Glutamatergic neuron (in vitro differentiated cells): Measurements from ENCODE around the gene HRC. TPM values are rescaled to one million over a fixed set of nuclear protein-coding genes. Genes with fewer than 3 reads are reported as not detected.
"Not testable (repeated sequence)": the region's sequence is repeated elsewhere in the genome, so short reads cannot be mapped to it uniquely, and the experiment has no call there.

ENCODE experiments used
- DNase-seq: peaks from one replicate; pipeline ENCODE4 v3.0.0; 2022
- H3K27ac Mint-ChIP-seq: one replicate; pipeline ENCODE4 v1.8.0; 2020; ENCODE audit warnings: mild to moderate bottlenecking, mixed read lengths, inconsistent platforms; ENCODE audit not compliant: unreplicated experiment
- H3K27me3 Mint-ChIP-seq: one replicate; pipeline ENCODE4 v1.8.0; 2020; ENCODE audit warnings: mild to moderate bottlenecking, moderate library complexity, mixed read lengths, inconsistent platforms; ENCODE audit not compliant: unreplicated experiment
- H3K36me3 Mint-ChIP-seq: one replicate; pipeline ENCODE4 v1.8.0; 2020; ENCODE audit warnings: mild to moderate bottlenecking, mixed read lengths, inconsistent platforms; ENCODE audit not compliant: unreplicated experiment
- H3K4me1 Mint-ChIP-seq: one replicate; pipeline ENCODE4 v1.8.0; 2020; ENCODE audit warnings: mild to moderate bottlenecking, low read depth, mixed read lengths, inconsistent platforms; ENCODE audit not compliant: unreplicated experiment
- H3K4me3 Mint-ChIP-seq: one replicate; pipeline ENCODE4 v1.8.0; 2020; ENCODE audit warnings: mild to moderate bottlenecking, mixed read lengths, inconsistent platforms; ENCODE audit not compliant: unreplicated experiment
- H3K9me3 Mint-ChIP-seq: one replicate; pipeline ENCODE4 v1.8.0; 2020; ENCODE audit warnings: mild to moderate bottlenecking, moderate library complexity, mixed read lengths, inconsistent platforms; ENCODE audit not compliant: unreplicated experiment
- CTCF ChIP-seq: fragments of 200-600 bp; sonication (generic); IDR thresholded peaks from one replicate; pipeline ENCODE4 v1.5.0; 2021; ENCODE audit not compliant: partially characterized antibody, unreplicated experiment
- total RNA-seq: library from RNA; stranded (reverse); fragmentation: NEBNext Ultra II Directional; extraction: Animal tissue kit (Norgen Biotek cat#: 25700); gene quantifications from one replicate; pipeline ENCODE4 v1.2.1, GENCODE V29; 2021; ENCODE audit not compliant: unreplicated experiment

HRC gene
- total RNA-seq, 1 donor from 2014 or later, result 26.6 TPM

- H3K4me3 Mint-ChIP-seq, result peak overlapping the region; percentile 83
- peaks cover 20% of the 10 kb centered on the region for H3K27me3 Mint-ChIP-seq
- peak; percentile 66 for DNase-seq
- H3K36me3 Mint-ChIP-seq, result peaks cover 12% of the 10 kb centered on the region
- peaks cover 9% of the 10 kb centered on the region for H3K9me3 Mint-ChIP-seq
- H3K4me1 Mint-ChIP-seq, result peaks cover 18% of the 10 kb centered on the region
- TF ChIP-seq CTCF, result no peak
- H3K27ac Mint-ChIP-seq, result peak overlapping the region; percentile 92
Observed at GRCh38 chr19:49125025-49125731, 30.0 kb downstream of the HRC start.

DNA sequence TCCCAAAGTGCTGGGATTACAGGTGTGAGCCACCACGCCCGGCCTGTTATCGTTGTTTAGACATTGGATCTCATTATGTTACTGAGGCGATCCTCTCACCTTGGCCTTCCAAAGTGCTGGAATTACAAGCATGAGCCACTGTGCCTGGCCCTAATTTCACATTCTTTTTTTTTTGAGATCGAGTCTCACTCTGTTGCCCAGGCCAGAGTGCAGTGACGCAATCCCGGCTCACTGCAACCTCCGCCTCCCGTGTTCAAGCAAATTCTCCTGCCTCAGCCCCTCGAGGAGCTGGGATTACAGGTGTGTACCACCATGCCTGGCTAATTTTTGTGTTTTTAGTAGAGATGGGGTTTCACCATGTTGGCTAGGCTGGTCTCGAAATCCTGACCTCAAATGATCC lies 31.9 kb downstream of the HRC start:
- H3K4me3 Mint-ChIP-seq, DNase-seq, H3K27ac Mint-ChIP-seq, H3K36me3 Mint-ChIP-seq, H3K9me3 Mint-ChIP-seq: not testable (repeated sequence)
- Mint-ChIP-seq H3K27me3 (peaks cover 12% of the 10 kb centered on the region), H3K4me1 (peaks cover 15% of the 10 kb centered on the region)

GRCh38 chr19:49121841-49122240 lies 33.4 kb downstream of the HRC start:
- H3K27ac Mint-ChIP-seq, H3K4me3 Mint-ChIP-seq, H3K9me3 Mint-ChIP-seq, DNase-seq, H3K36me3 Mint-ChIP-seq: not testable (repeated sequence)
- Mint-ChIP-seq H3K4me1 (peaks cover 23% of the 10 kb centered on the region), H3K27me3 (peaks cover 18% of the 10 kb centered on the region)

DNA sequence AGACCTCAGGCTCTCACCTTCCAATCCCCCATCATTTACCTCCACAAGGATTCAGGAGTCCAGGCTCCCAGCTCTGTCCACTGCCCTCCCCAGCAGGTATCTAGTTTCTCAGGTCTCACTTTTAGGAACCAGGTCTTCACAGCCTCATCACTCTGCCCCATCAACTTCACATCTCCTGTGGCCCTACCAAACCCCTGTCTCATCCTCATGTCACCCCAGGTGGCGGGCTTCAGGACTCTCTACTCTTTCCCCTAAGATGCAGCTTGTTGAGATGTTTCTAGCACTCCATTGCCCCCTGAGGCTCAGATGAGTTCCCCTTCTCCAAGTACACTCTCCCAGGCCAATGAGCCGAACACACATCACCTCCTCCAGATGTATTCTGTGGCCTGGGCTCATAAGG lies 34.3 kb downstream of the HRC start:
- Mint-ChIP-seq H3K27ac (peak overlapping the region; percentile 72), H3K27me3 (peaks cover 20% of the 10 kb centered on the region)

GRCh38 chr19:49120325-49120683 lies 34.9 kb downstream of the HRC start:
- Mint-ChIP-seq H3K4me1 (peaks cover 27% of the 10 kb centered on the region), H3K27me3 (peaks cover 20% of the 10 kb centered on the region), H3K9me3 (peaks cover 11% of the 10 kb centered on the region), H3K27ac (peak overlapping the region; percentile 72), H3K4me3 (peak overlapping the region; percentile 87), H3K36me3 (peaks cover 12% of the 10 kb centered on the region)
- TF ChIP-seq CTCF, result no peak
- no peak for DNase-seq

More for the DNA sequence above, 34.3 kb downstream of the HRC start:
- peak overlapping the region; percentile 87 for H3K4me3 Mint-ChIP-seq
- TF ChIP-seq CTCF, result no peak
- peaks cover 12% of the 10 kb centered on the region for H3K36me3 Mint-ChIP-seq
- H3K4me1 Mint-ChIP-seq, result peaks cover 27% of the 10 kb centered on the region
- H3K9me3 Mint-ChIP-seq, result peaks cover 11% of the 10 kb centered on the region
- no peak for DNase-seq
